ENCODE measurements around the gene SLIT3. TPM values are rescaled to one million over a fixed set of nuclear protein-coding genes. Genes with fewer than 3 reads are reported as not detected.

The SLIT3 gene
- total and polyA plus RNA-seq, 9 of the 15 experiments (the other 6 are each of a cell fraction or from before 2014, with no cell fraction given), result 0.01 to 0.04 TPM; not detected in 7

DNA sequence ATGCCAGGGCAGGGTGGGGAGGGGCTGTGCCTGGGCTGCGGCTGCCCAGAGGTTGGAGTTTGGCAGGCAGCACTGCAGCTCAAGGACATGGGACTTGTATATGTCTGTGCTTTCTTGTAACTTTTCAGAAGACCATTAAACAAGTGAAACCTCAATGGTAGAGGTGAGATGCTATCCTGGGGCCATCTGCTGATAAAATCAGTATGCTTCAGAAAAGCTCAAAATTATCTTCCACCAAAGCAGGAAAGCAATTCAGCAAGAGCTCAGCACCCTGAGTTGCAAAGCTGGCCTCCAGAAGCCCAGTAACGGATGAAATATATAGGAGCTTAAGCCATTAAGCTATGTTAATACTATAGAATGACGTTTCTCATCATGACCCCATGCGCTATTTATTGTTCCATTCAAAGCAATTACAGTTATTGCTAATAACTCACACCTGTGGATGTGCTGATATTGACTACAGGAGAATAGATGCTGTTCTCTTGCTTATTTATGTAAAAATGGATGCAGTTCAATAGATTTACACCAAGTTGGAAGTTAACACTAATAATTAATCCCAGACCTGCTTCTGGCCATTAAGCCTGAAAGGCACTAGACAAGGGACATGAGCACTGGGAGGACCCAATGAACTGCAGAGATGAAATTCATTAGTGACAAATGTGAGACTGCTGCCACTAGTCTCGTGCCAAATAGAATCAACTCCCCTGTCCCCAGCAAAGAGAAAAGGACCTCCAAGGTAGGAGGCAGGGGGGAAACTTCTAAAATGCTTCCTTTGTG is 405.5 kb downstream of the SLIT3 start:
- H3K4me2 ChIP-seq (ENCODE audit: insufficient read depth, low read length), result no peak overlapping the region
- no peak for FAIRE-seq
- in situ Hi-C loops (cut with MboI) (no loop called here), intact Hi-C loops (cut with micrococcal nuclease) (no loop called here)
- no TSS peak for BruUV-seq (replicated peaks)
- H3K9me1 ChIP-seq (ENCODE audit: control insufficient read depth, insufficient read depth, low read length), result no peaks in the 10 kb centered on the region
- ChIA-PET POLR2A (no interaction called here), CTCF (ENCODE audit: low intra/inter-chr PET ratio) (no interaction called here)
- H2AFZ ChIP-seq (ENCODE audit: low read depth, low read length), result no peak overlapping the region
- no peak for DNase-seq (ENCODE audit: extremely low read depth in 1 of 4, low spot score in 3 of 4)
- WGBS (ENCODE audit: insufficient coverage, low coverage, missing lambda C conversion rate), result 2% methylated on average over 5 of the region's 5 CpGs
- H3K27ac ChIP-seq (ENCODE audit: extremely low read depth, low read depth, low read length), result no peak overlapping the region
- no peak for ATAC-seq
- H3K79me2 ChIP-seq (ENCODE audit: control insufficient read depth, insufficient read depth, low read length), result no peaks in the 10 kb centered on the region
- H3K9me3 ChIP-seq (replicated peaks; ENCODE audit: control insufficient read depth, insufficient read depth, low read depth, low read length), result no peaks in the 10 kb centered on the region
- peaks cover 0 to 6% of the 10 kb centered on the region in 2 experiments; a peak in 2 of 5 replicates for H3K27me3 ChIP-seq (ENCODE audit: control insufficient read depth in 2 of 2, insufficient read depth in 2 of 2, low read length in 2 of 2)
- H4K20me1 ChIP-seq (replicated peaks; ENCODE audit: control insufficient read depth, insufficient read depth, low read length), result no peaks in the 10 kb centered on the region; the same call in 1 of the 2 replicates
- H3K9ac ChIP-seq (ENCODE audit: insufficient read depth in 1 of 2, low read depth in 2 of 2, low read length in 2 of 2), result no peak overlapping the region
- H3K4me1 ChIP-seq (replicated peaks in 1 of 2; ENCODE audit: control insufficient read depth in 2 of 2, insufficient read depth in 2 of 2, low read length in 2 of 2), result no peaks in the 10 kb centered on the region
- no peak overlapping the region for H3K4me3 ChIP-seq
- no peaks in the 10 kb centered on the region for H3K36me3 ChIP-seq (ENCODE audit: control insufficient read depth, insufficient read depth, low read length)
- no peak for TF ChIP-seq YBX1 (IDR thresholded peaks at IDR 0.05)
- TF ChIP-seq ZC3H4 (CRISPR knock-in tag; IDR thresholded peaks at IDR 0.05; ENCODE audit: borderline replicate concordance), result no peak
- no peak for TF ChIP-seq PCBP2 (IDR thresholded peaks at IDR 0.05; ENCODE audit: low read depth, low read length, poor library complexity, severe bottlenecking)
- no peak for TF ChIP-seq RBFOX2 (IDR thresholded peaks at IDR 0.05; ENCODE audit: low read depth, low read length)
- no peak for TF ChIP-seq TCFL5 (CRISPR knock-in tag; conservative IDR thresholded peaks at IDR 0.05)
- TF ChIP-seq KDM4B (IDR thresholded peaks at IDR 0.05; ENCODE audit: borderline replicate concordance in 2 of 2, low read depth in 1 of 2), result no peak
- TF ChIP-seq, protein P1, sequence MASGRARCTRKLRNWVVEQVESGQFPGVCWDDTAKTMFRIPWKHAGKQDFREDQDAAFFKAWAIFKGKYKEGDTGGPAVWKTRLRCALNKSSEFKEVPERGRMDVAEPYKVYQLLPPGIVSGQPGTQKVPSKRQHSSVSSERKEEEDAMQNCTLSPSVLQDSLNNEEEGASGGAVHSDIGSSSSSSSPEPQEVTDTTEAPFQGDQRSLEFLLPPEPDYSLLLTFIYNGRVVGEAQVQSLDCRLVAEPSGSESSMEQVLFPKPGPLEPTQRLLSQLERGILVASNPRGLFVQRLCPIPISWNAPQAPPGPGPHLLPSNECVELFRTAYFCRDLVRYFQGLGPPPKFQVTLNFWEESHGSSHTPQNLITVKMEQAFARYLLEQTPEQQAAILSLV (tag; IDR thresholded peaks at IDR 0.05), result no peak
- TF ChIP-seq HDAC2 (IDR thresholded peaks at IDR 0.05), result no peak
- TF ChIP-seq PYGO2 (tag; IDR thresholded peaks at IDR 0.05), result no peak
- TF ChIP-seq, protein P2, sequence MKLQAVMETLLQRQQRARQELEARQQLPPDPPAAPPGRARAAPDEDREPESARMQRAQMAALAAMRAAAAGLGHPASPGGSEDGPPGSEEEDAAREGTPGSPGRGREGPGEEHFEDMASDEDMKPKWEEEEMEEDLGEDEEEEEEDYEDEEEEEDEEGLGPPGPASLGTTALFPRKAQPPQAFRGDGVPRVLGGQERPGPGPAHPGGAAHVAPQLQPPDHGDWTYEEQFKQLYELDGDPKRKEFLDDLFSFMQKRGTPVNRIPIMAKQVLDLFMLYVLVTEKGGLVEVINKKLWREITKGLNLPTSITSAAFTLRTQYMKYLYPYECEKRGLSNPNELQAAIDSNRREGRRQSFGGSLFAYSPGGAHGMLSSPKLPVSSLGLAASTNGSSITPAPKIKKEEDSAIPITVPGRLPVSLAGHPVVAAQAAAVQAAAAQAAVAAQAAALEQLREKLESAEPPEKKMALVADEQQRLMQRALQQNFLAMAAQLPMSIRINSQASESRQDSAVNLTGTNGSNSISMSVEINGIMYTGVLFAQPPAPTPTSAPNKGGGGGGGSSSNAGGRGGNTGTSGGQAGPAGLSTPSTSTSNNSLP (IDR thresholded peaks at IDR 0.05; ENCODE audit: borderline replicate concordance, low read depth, low read length), result no peak
- no peak for TF ChIP-seq SRF (CRISPR knock-in tag; IDR thresholded peaks at IDR 0.05)
- TF ChIP-seq, protein P3, sequence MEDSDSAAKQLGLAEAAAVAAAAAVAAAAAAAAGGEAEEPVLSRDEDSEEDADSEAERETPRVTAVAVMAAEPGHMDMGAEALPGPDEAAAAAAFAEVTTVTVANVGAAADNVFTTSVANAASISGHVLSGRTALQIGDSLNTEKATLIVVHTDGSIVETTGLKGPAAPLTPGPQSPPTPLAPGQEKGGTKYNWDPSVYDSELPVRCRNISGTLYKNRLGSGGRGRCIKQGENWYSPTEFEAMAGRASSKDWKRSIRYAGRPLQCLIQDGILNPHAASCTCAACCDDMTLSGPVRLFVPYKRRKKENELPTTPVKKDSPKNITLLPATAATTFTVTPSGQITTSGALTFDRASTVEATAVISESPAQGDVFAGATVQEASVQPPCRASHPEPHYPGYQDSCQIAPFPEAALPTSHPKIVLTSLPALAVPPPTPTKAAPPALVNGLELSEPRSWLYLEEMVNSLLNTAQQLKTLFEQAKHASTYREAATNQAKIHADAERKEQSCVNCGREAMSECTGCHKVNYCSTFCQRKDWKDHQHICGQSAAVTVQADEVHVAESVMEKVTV (CRISPR knock-in tag; IDR thresholded peaks at IDR 0.05), result no peak
- TF ChIP-seq U2AF2 (optimal IDR thresholded peaks at IDR 0.05; ENCODE audit: low read depth, low read length), result no peak
- no peak for TF ChIP-seq ETV6 (IDR thresholded peaks at IDR 0.05; ENCODE audit: borderline replicate concordance in 1 of 2, low read depth in 2 of 2, low read length in 1 of 2)
- no peak for TF ChIP-seq ETV6 (CRISPR knock-in tag; IDR thresholded peaks at IDR 0.05; ENCODE audit: borderline replicate concordance)
- TF ChIP-seq TAF15 (IDR thresholded peaks at IDR 0.05; ENCODE audit: low read depth, low read length), result no peak
